ENCODE measurements around the gene USP8. TPM values are rescaled to one million over a fixed set of nuclear protein-coding genes. Genes with fewer than 3 reads are reported as not detected.

USP8 gene
- total and polyA plus RNA-seq, 3 donors from 2014 or later: 25.0 to 81.7 (median 76.6) TPM

DNA sequence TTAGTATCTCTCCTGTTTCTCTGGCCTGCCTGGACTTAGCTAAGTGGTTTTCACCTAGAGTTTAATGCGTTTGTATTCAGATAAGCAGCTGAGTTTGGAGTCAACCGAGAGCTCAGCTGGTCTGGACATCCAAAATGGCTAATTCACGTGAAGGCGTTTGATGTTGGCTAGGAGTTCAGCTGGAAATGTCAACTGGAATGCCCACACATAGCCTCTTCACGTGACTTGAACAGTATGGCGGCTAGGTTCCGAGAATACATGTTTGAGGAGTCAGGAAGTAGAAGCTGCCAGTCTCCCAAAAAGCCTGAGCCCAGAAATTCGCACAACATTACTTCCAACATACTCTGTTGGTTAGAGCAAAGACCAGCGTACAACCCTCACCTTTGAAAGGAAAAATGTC is 2.2 kb downstream of the USP8 start:
- 58 to 70% methylated on average over 9 of the region's 9 CpGs for WGBS, 2 donors
- intact Hi-C loops (cut with DNase I; ENCODE audit: low total_unique reads): no loop called here
- Histone ChIP-seq H3K4me1 (peaks cover 10% of the 10 kb centered on the region), H3K27me3 (no peaks in the 10 kb centered on the region), H3K36me3 (ENCODE audit: low read depth, missing control alignments) (no peaks in the 10 kb centered on the region), H3K27ac (no peak overlapping the region), H3K4me3 (no peak overlapping the region), H3K9me3 (no peaks in the 10 kb centered on the region)
- DNase-seq: peak; percentile 33
- TF ChIP-seq POLR2A (IDR thresholded peaks at IDR 0.05): no peak
- TF ChIP-seq, protein P1, sequence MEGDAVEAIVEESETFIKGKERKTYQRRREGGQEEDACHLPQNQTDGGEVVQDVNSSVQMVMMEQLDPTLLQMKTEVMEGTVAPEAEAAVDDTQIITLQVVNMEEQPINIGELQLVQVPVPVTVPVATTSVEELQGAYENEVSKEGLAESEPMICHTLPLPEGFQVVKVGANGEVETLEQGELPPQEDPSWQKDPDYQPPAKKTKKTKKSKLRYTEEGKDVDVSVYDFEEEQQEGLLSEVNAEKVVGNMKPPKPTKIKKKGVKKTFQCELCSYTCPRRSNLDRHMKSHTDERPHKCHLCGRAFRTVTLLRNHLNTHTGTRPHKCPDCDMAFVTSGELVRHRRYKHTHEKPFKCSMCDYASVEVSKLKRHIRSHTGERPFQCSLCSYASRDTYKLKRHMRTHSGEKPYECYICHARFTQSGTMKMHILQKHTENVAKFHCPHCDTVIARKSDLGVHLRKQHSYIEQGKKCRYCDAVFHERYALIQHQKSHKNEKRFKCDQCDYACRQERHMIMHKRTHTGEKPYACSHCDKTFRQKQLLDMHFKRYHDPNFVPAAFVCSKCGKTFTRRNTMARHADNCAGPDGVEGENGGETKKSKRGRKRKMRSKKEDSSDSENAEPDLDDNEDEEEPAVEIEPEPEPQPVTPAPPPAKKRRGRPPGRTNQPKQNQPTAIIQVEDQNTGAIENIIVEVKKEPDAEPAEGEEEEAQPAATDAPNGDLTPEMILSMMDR (IDR thresholded peaks at IDR 0.05): no peak

DNA sequence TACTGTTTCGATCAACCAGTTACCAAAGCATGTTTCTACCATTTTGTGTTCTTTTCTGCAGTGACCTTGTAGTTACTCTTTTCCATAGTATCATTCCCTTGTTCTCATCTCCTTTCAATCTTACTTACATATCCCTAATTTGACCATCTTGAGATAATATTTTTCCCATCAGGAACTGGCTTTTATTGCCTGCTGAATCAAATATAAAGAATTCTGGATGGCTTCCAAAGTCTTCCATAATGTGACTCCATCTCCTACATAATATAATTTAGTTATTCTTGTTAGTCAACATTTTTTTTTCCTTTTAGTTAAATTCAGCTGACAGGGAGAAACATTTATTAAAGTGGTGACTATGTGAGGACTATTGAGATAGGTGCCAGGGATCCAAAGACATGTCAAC is 7.0 kb downstream of the USP8 start:
- DNase-seq: no peak
- TF ChIP-seq, protein P1 (IDR thresholded peaks at IDR 0.05): no peak
- TF ChIP-seq POLR2A (IDR thresholded peaks at IDR 0.05): no peak
- H3K4me1 ChIP-seq: peaks cover 13% of the 10 kb centered on the region
- no peaks in the 10 kb centered on the region for H3K36me3 ChIP-seq (ENCODE audit: low read depth, missing control alignments)
- H3K27ac ChIP-seq: no peak overlapping the region
- 86 to 100% methylated on average over 1 of the region's 1 CpG for WGBS, 2 donors
- no peaks in the 10 kb centered on the region for H3K27me3 ChIP-seq
- intact Hi-C loops (cut with DNase I; ENCODE audit: low total_unique reads): no loop called here
- H3K4me3 ChIP-seq: no peak overlapping the region
- H3K9me3 ChIP-seq: no peaks in the 10 kb centered on the region

DNA sequence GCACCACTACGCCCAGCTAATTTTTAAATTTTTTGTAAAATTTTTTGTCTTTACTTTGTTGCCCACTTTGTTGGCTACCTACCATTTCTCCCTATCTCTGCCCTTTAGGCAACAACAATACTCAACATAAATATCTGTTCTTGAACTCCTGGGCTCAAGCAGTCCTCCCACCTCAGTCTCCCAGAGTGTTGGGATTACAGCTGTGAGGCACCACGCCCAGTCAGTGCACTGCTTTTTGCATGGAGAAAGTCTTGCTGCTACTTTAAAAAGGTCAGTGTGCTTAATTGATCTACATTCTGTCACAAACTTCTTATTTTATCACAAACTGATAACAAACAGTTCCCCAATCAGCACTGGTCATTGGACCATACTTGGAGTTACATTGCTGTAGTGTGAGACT is 8.0 kb downstream of the USP8 start:
- DNase-seq: no peak
- intact Hi-C loops (cut with DNase I; ENCODE audit: low total_unique reads): no loop called here
- no peak overlapping the region for H3K27ac ChIP-seq
- 76 to 79% methylated on average over 2 of the region's 2 CpGs for WGBS, 2 donors
- TF ChIP-seq, protein P1 (IDR thresholded peaks at IDR 0.05): no peak
- no peak for TF ChIP-seq POLR2A (IDR thresholded peaks at IDR 0.05)
- peaks cover 13% of the 10 kb centered on the region for H3K4me1 ChIP-seq
- no peak overlapping the region for H3K4me3 ChIP-seq
- no peaks in the 10 kb centered on the region for H3K27me3 ChIP-seq
- H3K36me3 ChIP-seq (ENCODE audit: low read depth, missing control alignments): no peaks in the 10 kb centered on the region
- H3K9me3 ChIP-seq: no peaks in the 10 kb centered on the region

DNA sequence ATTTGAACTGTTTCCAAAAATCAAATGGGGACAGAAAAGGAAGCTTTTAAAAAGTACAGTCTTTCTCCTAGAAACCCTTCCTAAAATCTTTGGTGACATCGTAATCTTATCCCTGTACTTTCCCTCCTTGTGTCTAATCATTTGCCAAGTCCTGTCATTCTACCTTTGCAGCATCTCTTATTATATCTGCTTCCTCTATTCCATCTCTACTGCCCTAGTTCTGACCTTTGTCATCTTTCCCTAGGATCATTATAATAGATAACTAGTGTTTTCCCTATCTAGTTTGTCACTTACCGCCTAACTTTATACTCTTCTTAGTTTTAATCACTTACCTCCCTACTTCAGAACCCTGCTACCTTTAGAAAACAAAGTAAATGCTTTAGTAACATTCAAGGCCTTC is 11.6 kb downstream of the USP8 start:
- Histone ChIP-seq H3K36me3 (ENCODE audit: low read depth, missing control alignments) (no peaks in the 10 kb centered on the region), H3K27ac (peak overlapping the region; percentile 7 to 11), H3K4me1 (peaks cover 13% of the 10 kb centered on the region), H3K27me3 (no peaks in the 10 kb centered on the region), H3K4me3 (no peak overlapping the region), H3K9me3 (no peaks in the 10 kb centered on the region)
- WGBS, 2 donors: 65 to 79% methylated on average over 2 of the region's 2 CpGs
- no peak for DNase-seq
- intact Hi-C loops (cut with DNase I; ENCODE audit: low total_unique reads): no loop called here
- no peak for TF ChIP-seq POLR2A (IDR thresholded peaks at IDR 0.05)
- TF ChIP-seq, protein P1 (IDR thresholded peaks at IDR 0.05): no peak

DNA sequence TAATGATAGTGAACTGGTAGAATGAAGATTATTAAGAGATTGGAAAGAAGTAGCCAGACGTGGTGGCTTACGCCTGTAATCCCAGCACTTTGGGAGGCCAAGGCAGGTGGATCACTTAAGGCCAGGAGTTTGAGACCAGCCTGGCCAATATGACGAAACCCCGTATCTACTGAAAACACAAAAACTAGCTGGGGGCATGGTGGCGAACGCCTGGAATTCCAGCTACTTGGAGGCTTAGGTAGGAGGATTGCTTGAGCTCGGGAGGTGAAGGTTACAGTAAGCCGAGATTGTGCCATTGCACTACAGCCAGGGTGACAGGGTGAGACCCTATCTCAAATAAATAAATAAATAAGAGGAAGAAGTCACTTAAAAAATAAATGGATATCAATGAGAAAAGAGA is 14.0 kb downstream of the USP8 start:
- intact Hi-C loops (cut with DNase I; ENCODE audit: low total_unique reads): no loop called here
- H3K4me3 ChIP-seq: no peak overlapping the region
- H3K27ac ChIP-seq: no peak overlapping the region
- DNase-seq: no peak
- TF ChIP-seq, protein P1 (IDR thresholded peaks at IDR 0.05): no peak
- no peak for TF ChIP-seq POLR2A (IDR thresholded peaks at IDR 0.05)
- no peaks in the 10 kb centered on the region for H3K36me3 ChIP-seq (ENCODE audit: low read depth, missing control alignments)
- H3K4me1 ChIP-seq: peaks cover 5% of the 10 kb centered on the region
- 87 to 92% methylated on average over 8 of the region's 8 CpGs for WGBS, 2 donors
- no peaks in the 10 kb centered on the region for H3K9me3 ChIP-seq
- no peaks in the 10 kb centered on the region for H3K27me3 ChIP-seq
